ENCODE results near the gene ABTB2.

The ABTB2 gene

GRCh38 chr11:34204396-34205279 is 153.2 kb downstream of the ABTB2 start:
- no peak overlapping the region for H3K4me3 ChIP-seq (ENCODE audit: insufficient read depth, low read depth, low read length, poor library complexity, severe bottlenecking)
- H3K9me3 ChIP-seq (ENCODE audit: control insufficient read depth, low read length), result no peaks in the 10 kb centered on the region
- no peaks in the 10 kb centered on the region for H3K27me3 ChIP-seq (replicated peaks; ENCODE audit: control insufficient read depth, insufficient read depth, low read length, poor library complexity, severe bottlenecking)
- no peaks in the 10 kb centered on the region for H3K36me3 ChIP-seq (ENCODE audit: control insufficient read depth, insufficient read depth, low read length)
- DNase-seq, result no peak
- peaks cover 6% of the 10 kb centered on the region for H3K4me1 ChIP-seq (ENCODE audit: control insufficient read depth, insufficient read depth, low read length, poor library complexity, severe bottlenecking)
- no peak overlapping the region for H3K27ac ChIP-seq (ENCODE audit: insufficient read depth, low read length, poor library complexity, severe bottlenecking)

GRCh38 chr11:34203377-34203871 is 154.4 kb downstream of the ABTB2 start:
- no peaks in the 10 kb centered on the region for H3K27me3 ChIP-seq (replicated peaks; ENCODE audit: control insufficient read depth, insufficient read depth, low read length, poor library complexity, severe bottlenecking)
- H3K4me1 ChIP-seq (ENCODE audit: control insufficient read depth, insufficient read depth, low read length, poor library complexity, severe bottlenecking), result peaks cover 6% of the 10 kb centered on the region
- DNase-seq, result no peak
- no peaks in the 10 kb centered on the region for H3K36me3 ChIP-seq (ENCODE audit: control insufficient read depth, insufficient read depth, low read length)
- H3K4me3 ChIP-seq (ENCODE audit: insufficient read depth, low read depth, low read length, poor library complexity, severe bottlenecking), result no peak overlapping the region
- H3K27ac ChIP-seq (ENCODE audit: insufficient read depth, low read length, poor library complexity, severe bottlenecking), result no peak overlapping the region
- no peaks in the 10 kb centered on the region for H3K9me3 ChIP-seq (ENCODE audit: control insufficient read depth, low read length)

- H3K4me1 ChIP-seq (ENCODE audit: control insufficient read depth, insufficient read depth, low read length, poor library complexity, severe bottlenecking), result peaks cover 6% of the 10 kb centered on the region
- no peaks in the 10 kb centered on the region for H3K27me3 ChIP-seq (replicated peaks; ENCODE audit: control insufficient read depth, insufficient read depth, low read length, poor library complexity, severe bottlenecking)
- no peaks in the 10 kb centered on the region for H3K9me3 ChIP-seq (ENCODE audit: control insufficient read depth, low read length)
- no peak overlapping the region for H3K4me3 ChIP-seq (ENCODE audit: insufficient read depth, low read depth, low read length, poor library complexity, severe bottlenecking)
- DNase-seq, result no peak
- H3K27ac ChIP-seq (ENCODE audit: insufficient read depth, low read length, poor library complexity, severe bottlenecking), result no peak overlapping the region
- H3K36me3 ChIP-seq (ENCODE audit: control insufficient read depth, insufficient read depth, low read length), result no peaks in the 10 kb centered on the region
Measured at GRCh38 chr11:34201129-34201528, 156.7 kb downstream of the ABTB2 start.

GRCh38 chr11:34199525-34199924 is 158.3 kb downstream of the ABTB2 start:
- Histone ChIP-seq H3K27ac (ENCODE audit: insufficient read depth, low read length, poor library complexity, severe bottlenecking) (no peak overlapping the region), H3K36me3 (ENCODE audit: control insufficient read depth, insufficient read depth, low read length) (no peaks in the 10 kb centered on the region), H3K4me1 (ENCODE audit: control insufficient read depth, insufficient read depth, low read length, poor library complexity, severe bottlenecking) (peaks cover 6% of the 10 kb centered on the region), H3K9me3 (ENCODE audit: control insufficient read depth, low read length) (no peaks in the 10 kb centered on the region), H3K4me3 (ENCODE audit: insufficient read depth, low read depth, low read length, poor library complexity, severe bottlenecking) (no peak overlapping the region), H3K27me3 (replicated peaks; ENCODE audit: control insufficient read depth, insufficient read depth, low read length, poor library complexity, severe bottlenecking) (no peaks in the 10 kb centered on the region)
- DNase-seq, result no peak

- no peak overlapping the region for H3K27ac ChIP-seq (ENCODE audit: insufficient read depth, low read length, poor library complexity, severe bottlenecking)
- H3K27me3 ChIP-seq (replicated peaks; ENCODE audit: control insufficient read depth, insufficient read depth, low read length, poor library complexity, severe bottlenecking), result no peaks in the 10 kb centered on the region
- H3K36me3 ChIP-seq (ENCODE audit: control insufficient read depth, insufficient read depth, low read length), result no peaks in the 10 kb centered on the region
- H3K4me1 ChIP-seq (ENCODE audit: control insufficient read depth, insufficient read depth, low read length, poor library complexity, severe bottlenecking), result peaks cover 3% of the 10 kb centered on the region
- no peak overlapping the region for H3K4me3 ChIP-seq (ENCODE audit: insufficient read depth, low read depth, low read length, poor library complexity, severe bottlenecking)
- DNase-seq, result no peak
- H3K9me3 ChIP-seq (ENCODE audit: control insufficient read depth, low read length), result no peaks in the 10 kb centered on the region
Measured at GRCh38 chr11:34198523-34198922, 159.3 kb downstream of the ABTB2 start.

GRCh38 chr11:34197256-34197655 is 160.6 kb downstream of the ABTB2 start:
- Histone ChIP-seq H3K36me3 (ENCODE audit: control insufficient read depth, insufficient read depth, low read length) (no peaks in the 10 kb centered on the region), H3K4me1 (ENCODE audit: control insufficient read depth, insufficient read depth, low read length, poor library complexity, severe bottlenecking) (no peaks in the 10 kb centered on the region), H3K27ac (ENCODE audit: insufficient read depth, low read length, poor library complexity, severe bottlenecking) (no peak overlapping the region), H3K27me3 (replicated peaks; ENCODE audit: control insufficient read depth, insufficient read depth, low read length, poor library complexity, severe bottlenecking) (no peaks in the 10 kb centered on the region), H3K4me3 (ENCODE audit: insufficient read depth, low read depth, low read length, poor library complexity, severe bottlenecking) (no peak overlapping the region), H3K9me3 (ENCODE audit: control insufficient read depth, low read length) (no peaks in the 10 kb centered on the region)
- no peak for DNase-seq

- no peaks in the 10 kb centered on the region for H3K36me3 ChIP-seq (ENCODE audit: control insufficient read depth, insufficient read depth, low read length)
- DNase-seq, result no peak
- H3K9me3 ChIP-seq (ENCODE audit: control insufficient read depth, low read length), result no peaks in the 10 kb centered on the region
- no peak overlapping the region for H3K4me3 ChIP-seq (ENCODE audit: insufficient read depth, low read depth, low read length, poor library complexity, severe bottlenecking)
- H3K27me3 ChIP-seq (replicated peaks; ENCODE audit: control insufficient read depth, insufficient read depth, low read length, poor library complexity, severe bottlenecking), result no peaks in the 10 kb centered on the region
- no peak overlapping the region for H3K27ac ChIP-seq (ENCODE audit: insufficient read depth, low read length, poor library complexity, severe bottlenecking)
- no peaks in the 10 kb centered on the region for H3K4me1 ChIP-seq (ENCODE audit: control insufficient read depth, insufficient read depth, low read length, poor library complexity, severe bottlenecking)
Measured at GRCh38 chr11:34194576-34195335, 163.1 kb downstream of the ABTB2 start.

- DNase-seq, result no peak
- Histone ChIP-seq H3K27me3 (replicated peaks; ENCODE audit: control insufficient read depth, insufficient read depth, low read length, poor library complexity, severe bottlenecking) (no peaks in the 10 kb centered on the region), H3K9me3 (ENCODE audit: control insufficient read depth, low read length) (no peaks in the 10 kb centered on the region), H3K36me3 (ENCODE audit: control insufficient read depth, insufficient read depth, low read length) (no peaks in the 10 kb centered on the region), H3K27ac (ENCODE audit: insufficient read depth, low read length, poor library complexity, severe bottlenecking) (no peak overlapping the region), H3K4me1 (ENCODE audit: control insufficient read depth, insufficient read depth, low read length, poor library complexity, severe bottlenecking) (no peaks in the 10 kb centered on the region), H3K4me3 (ENCODE audit: insufficient read depth, low read depth, low read length, poor library complexity, severe bottlenecking) (no peak overlapping the region)
Measured at GRCh38 chr11:34192481-34193401, 165.1 kb downstream of the ABTB2 start.

- no peak overlapping the region for H3K27ac ChIP-seq (ENCODE audit: insufficient read depth, low read length, poor library complexity, severe bottlenecking)
- no peaks in the 10 kb centered on the region for H3K4me1 ChIP-seq (ENCODE audit: control insufficient read depth, insufficient read depth, low read length, poor library complexity, severe bottlenecking)
- no peaks in the 10 kb centered on the region for H3K9me3 ChIP-seq (ENCODE audit: control insufficient read depth, low read length)
- H3K36me3 ChIP-seq (ENCODE audit: control insufficient read depth, insufficient read depth, low read length), result no peaks in the 10 kb centered on the region
- H3K27me3 ChIP-seq (replicated peaks; ENCODE audit: control insufficient read depth, insufficient read depth, low read length, poor library complexity, severe bottlenecking), result no peaks in the 10 kb centered on the region
- no peak overlapping the region for H3K4me3 ChIP-seq (ENCODE audit: insufficient read depth, low read depth, low read length, poor library complexity, severe bottlenecking)
- DNase-seq, result no peak
Measured at GRCh38 chr11:34191578-34191977, 166.2 kb downstream of the ABTB2 start.
